CD4-positive, alpha-beta T cell treated with Interleukin-15 for 4 hours (primary cell): ENCODE measurements around the gene PRR18.
A peak's percentile ranks its signal among the peaks of the same experiment; 100 is the strongest.

Source experiments
- DNase-seq: peaks from one replicate; pipeline ENCODE4 v3.0.0-alpha.2; 2020; ENCODE audit warnings: low spot score

The PRR18 gene

GRCh38 chr6:166305562-166306117, 2.6 kb downstream of the PRR18 start:
- no peak for DNase-seq

GRCh38 chr6:166304106-166304505, 4.1 kb downstream of the PRR18 start:
- DNase-seq: no peak

- no peak for DNase-seq
These were observed 6.3 kb downstream of the PRR18 start for GRCh38 chr6:166301611-166302529.

- DNase-seq: no peak
These were observed 7.7 kb downstream of the PRR18 start for GRCh38 chr6:166300357-166300987.

GRCh38 chr6:166297606-166298005, 10.6 kb downstream of the PRR18 start:
- no peak for DNase-seq

DNA sequence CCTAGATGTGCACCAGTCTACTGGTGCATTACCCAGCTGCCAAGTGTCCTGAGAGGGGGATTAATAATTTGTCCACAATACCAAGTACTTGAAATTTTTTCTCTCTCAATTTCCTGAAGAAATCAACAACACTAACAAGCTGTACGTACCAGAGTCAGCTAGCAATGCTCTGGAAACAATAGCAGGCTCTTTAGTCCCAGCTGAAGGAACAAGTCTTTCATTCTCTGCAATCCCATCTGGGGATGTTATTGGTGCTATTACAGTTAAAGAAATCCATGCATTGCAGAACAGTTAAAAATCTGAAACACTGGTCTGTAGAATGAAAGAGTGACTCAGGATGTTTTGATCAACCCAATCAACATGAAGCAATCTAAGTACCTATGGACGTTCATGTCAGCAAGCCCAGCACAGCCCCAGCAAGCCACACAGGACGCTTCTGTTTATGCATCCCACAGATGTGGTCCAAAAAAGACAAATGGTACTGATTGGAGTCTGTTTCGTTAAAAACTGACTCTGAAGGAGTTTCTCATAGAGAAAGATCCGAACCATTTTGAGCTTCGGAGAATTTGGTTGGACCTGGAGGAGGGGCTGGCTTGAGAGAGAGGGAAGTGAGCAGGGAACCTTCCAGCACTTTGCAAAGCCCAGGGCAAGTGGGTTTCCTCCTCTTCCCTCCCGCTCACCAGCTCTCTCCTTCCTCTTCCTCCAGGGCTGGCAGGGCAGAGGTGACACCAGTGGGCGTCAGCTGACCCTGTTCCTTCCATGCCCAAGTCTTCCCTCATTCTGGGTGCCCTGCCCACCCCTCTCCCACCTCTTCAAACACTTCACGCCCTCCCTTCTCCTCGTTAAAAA, 11.9 kb downstream of the PRR18 start:
- DNase-seq: no peak

- DNase-seq: no peak
These were observed 14.2 kb downstream of the PRR18 start for GRCh38 chr6:166293731-166294584.

DNA sequence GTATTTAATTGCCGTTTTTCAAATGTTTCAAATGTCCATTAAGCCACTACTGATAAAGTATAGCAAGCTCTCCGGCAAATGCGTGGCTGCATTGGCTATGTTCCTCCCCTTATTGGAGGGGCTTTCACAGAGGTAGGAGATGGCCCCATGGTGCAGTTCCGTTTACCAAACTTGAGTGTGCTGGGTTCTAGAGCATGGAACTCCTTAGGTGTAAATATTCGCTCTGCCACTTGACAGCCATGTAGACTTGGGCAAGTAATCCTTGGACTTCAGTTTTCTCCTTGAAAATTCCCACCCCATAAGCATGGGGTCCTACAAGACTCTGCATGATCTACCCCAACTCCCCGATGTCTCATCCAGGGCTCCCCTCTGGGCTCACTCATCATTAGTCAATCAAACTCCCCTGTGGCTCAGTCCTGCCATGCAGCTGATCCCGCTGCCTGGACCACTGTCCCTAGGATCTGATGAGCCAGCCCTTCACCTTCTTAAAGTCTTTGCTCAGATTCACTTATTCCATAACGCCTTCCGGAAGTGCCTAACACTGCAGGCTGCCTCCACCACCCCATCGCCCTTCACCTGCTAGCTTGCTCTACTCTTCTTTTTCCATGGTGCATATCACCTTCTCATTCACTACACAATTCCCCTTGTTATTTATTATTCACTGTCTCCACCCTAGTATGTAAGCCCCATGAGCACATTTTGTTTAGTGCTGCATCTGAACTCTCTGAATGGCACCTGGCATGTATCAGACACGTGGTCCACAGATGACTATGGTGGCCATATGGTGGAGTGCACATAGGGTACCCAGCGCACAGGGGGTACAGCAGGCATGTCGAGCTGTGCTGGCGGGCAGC, 18.8 kb downstream of the PRR18 start:
- no peak for DNase-seq

DNA sequence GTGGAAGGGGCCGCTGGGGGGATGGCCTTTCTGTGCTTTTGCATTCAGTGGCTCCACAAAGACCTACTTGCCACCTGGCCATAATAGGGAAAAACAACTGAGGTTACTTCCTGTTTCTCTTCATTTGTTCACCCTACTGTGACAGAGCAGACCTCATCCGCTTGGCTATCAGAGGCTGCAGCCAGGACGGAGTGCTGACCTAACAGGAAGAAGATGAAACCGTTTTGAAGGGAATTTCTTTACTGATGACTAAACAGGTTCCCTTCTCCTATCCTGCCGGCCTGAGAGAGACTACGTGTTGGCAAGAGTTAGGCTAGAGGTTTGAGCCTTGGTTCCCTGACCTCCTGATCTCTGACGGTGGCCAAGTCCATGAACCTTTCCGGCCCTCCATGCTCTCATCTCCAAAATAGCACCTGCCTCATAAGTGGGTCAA, 21.3 kb downstream of the PRR18 start:
- DNase-seq: no peak

DNA sequence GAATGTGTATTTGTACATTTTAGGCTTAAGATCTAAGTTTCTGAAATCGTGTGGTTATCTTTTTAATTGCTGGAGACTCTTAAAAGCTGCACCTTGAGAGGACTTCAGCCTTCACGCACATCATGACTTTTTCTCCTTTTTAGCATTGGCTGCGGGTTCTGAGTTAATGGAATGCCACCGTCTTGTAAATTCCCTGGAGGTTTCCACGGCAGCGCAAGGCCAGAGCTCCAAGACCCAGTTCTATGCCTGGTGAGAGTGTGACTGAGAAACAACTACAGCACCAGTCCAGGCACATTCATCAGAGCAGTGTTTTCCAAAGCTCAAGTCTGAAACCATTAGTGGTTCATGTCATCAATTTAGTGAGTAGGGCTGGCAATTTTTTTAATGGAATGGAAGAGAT, 23.0 kb downstream of the PRR18 start:
- DNase-seq: no peak

DNA sequence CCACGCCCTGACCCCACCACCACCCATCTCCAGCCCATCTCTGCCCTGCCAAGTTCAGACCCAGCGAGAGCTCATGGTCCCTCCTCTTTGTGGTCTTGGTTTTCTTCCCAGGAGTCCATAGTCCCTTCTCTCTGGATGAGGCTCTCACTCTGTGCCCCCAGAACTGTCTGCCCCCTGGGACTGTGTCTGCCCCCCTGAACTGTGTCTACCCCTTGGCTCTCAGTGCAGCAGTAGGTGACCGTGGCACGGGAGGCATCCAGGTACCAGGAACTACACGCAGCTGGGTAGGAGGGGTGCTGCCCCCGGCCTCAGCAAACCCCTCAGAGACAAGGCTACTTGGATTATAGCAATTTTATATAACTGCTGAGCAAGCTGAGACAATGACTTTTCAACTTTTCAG, 23.6 kb downstream of the PRR18 start:
- no peak for DNase-seq

DNA sequence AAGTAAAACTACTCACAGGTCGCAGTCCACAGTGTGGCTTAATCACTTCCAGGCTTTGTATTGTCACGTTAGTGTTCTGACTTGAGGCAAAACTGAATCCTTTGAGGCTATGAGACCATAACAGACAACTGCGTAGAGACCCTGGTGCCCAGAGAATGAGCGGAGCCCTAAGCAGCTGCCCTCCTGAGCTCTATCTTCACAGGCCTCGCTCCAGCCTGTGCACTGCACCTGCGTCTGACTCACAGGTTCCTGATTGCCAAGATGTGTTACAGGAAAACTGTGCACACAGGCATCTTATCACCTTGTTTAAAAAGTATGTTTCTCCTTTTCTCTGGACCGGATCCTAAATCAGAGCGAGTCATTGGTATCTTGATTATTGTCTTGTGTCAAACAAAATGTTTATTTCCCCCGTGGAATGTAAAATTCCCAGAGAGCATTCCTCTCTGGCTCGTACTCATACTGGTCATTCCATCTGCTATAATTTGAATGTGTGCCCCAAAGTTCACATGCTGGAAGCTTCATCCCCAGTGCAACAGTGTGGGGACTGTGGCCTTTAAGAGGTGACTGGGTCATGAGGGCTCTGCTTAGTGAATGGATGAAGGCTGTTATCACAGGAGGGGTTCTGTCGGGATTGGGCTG, 25.7 kb downstream of the PRR18 start:
- DNase-seq: no peak

GRCh38 chr6:166281104-166281503, 27.1 kb downstream of the PRR18 start:
- no peak for DNase-seq

DNA sequence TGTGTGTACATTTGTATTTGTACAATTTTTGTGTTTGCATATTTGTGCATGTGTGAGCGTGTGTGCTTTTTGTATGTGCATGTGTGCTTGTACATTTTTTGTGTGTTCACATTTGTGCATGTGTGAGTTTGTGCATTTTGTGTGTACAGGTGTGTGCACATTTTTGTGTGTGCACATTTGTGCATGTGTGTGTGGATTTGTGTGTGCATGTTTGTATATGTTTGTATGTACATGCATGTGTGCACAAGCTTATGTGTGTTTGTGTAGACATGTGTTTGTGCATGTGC, 28.9 kb downstream of the PRR18 start:
- no peak for DNase-seq

DNA sequence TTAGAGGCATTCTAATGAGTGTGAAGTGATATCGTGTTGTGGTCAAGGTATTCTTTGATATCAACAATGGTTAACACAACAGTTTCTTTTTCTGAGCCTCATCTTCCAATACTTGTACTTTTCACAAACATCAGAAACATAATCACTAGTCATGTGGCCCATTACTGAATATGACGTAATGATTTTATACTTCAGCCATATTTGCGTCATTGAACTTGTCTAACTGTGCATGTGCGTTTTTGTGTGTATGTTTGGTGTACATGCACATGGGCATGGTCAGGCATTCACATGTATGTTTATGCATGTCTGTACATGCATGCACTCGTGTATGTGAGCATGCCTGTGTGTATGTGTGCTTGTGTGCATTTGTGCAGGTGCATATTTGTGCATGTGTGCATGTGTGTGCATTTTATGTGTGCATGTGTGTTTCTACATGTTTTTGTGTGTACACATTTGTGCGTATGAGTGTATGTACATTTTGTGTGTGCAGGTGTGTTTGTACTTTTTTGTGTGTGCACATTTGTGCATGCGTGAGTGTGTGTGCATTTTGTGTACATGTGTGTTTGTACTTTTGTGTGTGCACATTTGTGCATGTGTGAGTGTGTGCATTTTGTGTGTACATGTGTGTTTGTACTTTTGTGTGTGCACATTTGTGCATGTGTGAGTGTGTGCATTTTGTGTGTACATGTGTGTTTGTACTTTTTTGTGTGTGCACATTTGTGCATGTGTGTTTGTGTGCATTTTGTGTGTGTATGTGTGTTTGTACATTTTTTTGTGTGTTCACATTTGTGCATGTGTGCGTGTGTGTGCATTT, 29.4 kb downstream of the PRR18 start:
- no peak for DNase-seq

DNA sequence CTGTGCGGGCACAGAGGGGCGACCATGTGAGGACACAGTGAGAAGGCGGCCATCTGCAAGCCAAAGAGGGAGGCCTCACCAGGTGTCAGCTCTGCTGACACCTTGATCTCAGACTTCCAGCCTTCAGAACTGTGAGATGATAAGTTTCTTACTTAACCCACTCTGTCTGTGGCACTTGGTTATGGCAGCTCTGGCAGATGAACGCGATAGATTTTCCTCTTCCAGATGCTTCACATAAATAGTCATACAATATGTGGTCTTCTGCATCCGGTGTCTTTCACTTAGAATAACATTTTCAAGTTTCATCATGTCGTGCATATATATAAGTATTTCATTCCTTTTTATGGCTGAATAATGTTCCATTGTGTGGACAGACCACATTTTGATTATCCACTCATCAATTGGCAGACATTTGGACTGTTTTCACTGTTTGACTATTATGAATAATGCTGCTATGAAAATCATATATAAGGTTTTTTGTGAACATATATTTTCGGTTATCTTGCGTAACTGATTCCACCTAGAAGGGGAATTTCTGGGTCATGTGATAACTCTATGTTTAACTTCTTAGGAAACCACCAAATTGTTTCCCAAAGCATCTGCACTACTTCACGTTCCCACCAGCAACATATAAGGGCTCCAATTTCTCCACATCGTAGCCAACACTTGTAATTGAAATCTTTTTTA, 30.2 kb downstream of the PRR18 start:
- DNase-seq: no peak

DNA sequence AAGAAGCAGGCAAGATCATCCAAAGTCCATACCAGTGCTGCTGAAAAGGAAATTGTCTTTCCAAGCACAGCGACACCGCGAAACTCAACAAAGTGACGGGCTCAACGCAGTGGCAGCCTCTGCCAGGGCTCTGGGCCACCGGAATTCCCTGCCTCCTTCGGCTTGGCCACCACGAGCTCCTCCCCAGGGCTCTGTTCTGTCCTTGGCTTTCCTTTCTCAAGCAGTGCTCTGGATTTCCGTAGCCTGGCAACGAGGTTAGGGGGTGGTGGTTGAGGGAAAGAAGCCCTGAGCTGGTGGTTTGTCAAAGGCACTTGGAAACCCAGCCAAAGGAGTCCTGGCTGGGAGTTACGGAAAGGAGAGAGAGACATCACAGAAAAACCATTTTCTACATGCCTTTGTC, 31.2 kb downstream of the PRR18 start:
- DNase-seq: no peak

DNA sequence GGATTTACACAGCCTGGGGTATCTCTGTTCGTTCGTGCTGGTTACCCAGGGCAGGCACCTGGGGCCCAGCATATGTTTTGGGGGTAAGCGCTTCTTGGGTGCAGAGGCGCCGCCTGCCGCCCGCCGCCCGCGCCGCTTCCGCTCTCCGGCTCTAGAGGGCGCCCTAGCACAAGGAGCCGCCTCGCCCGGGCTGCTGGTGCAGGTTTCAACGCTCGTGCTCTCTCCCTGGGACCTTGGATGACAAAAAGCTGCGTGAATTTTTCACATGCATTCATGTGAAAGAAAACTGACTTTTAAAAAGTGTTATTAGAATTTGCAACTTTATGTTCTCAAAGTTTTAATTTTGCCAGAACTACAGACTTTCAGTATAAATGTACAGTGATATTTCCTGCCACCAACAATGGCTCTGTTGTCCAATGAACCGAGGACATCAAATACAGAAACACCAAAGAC, 32.5 kb downstream of the PRR18 start:
- DNase-seq: peak; percentile 81
